GM23338 (cell line): Measurements from ENCODE around the gene PEX11A. TPM values are rescaled to one million over a fixed set of nuclear protein-coding genes. Genes with fewer than 3 reads are reported as not detected.

Experiments used
- ATAC-seq: fragments of 200-7000 bp; cut with Tn5 transposase; 3 replicates; pipeline ENCODE4 v1.9.1; 2020
- DNase-seq: peaks from one replicate; pipeline ENCODE4 v3.0.0-alpha.2; 2015; ENCODE audit warnings: low spot score
- H2AFZ ChIP-seq: fragments of 200-600 bp; sonication (generic); 2 replicates; pipeline ENCODE4 v1.8.0; 2016; ENCODE audit warnings: antibody characterized with exemption, mild to moderate bottlenecking, moderate library complexity
- H3F3A ChIP-seq: fragments of 200-600 bp; sonication (generic); replicated peaks from 2 replicates; pipeline ENCODE4 v1.8.0; 2017; ENCODE audit warnings: antibody characterized with exemption, mixed run types, low read depth
- H3K27ac ChIP-seq: fragments of 200-600 bp; sonication (generic); 2 replicates; pipeline ENCODE4 v1.6.1; 2016; ENCODE audit warnings: low read depth
- H3K27me3 ChIP-seq: fragments of 200-600 bp; sonication (generic); 2 replicates; pipeline ENCODE4 v1.8.0; 2016; ENCODE audit warnings: mild to moderate bottlenecking, mixed run types, moderate library complexity; ENCODE audit not compliant: insufficient read depth
- H3K36me3 ChIP-seq: fragments of 200-600 bp; sonication (generic); 2 replicates; pipeline ENCODE4 v1.8.0; 2016; ENCODE audit warnings: mild to moderate bottlenecking; ENCODE audit not compliant: insufficient read depth
- H3K4me1 ChIP-seq: fragments of 200-600 bp; sonication (generic); 2 replicates; pipeline ENCODE4 v1.8.0; 2016; ENCODE audit warnings: mild to moderate bottlenecking, moderate library complexity; ENCODE audit not compliant: insufficient read depth
- H3K4me2 ChIP-seq: fragments of 200-600 bp; sonication (generic); 2 replicates; pipeline ENCODE4 v1.7.1; 2017; ENCODE audit warnings: mixed run types
- H3K4me3 ChIP-seq: fragments of 200-600 bp; sonication (generic); 2 replicates; pipeline ENCODE4 v1.6.1; 2016; ENCODE audit warnings: mixed run types
- H3K79me2 ChIP-seq: fragments of 200-600 bp; sonication (generic); replicated peaks from 2 replicates; pipeline ENCODE4 v1.8.0; 2017; ENCODE audit warnings: mild to moderate bottlenecking; ENCODE audit not compliant: insufficient read depth
- H3K9me2 ChIP-seq: fragments of 200-600 bp; sonication (generic); 2 replicates; pipeline ENCODE4 v1.8.0; 2017; ENCODE audit not compliant: insufficient read depth
- H4K20me1 ChIP-seq: fragments of 200-600 bp; sonication (generic); replicated peaks from 2 replicates; pipeline ENCODE4 v1.8.0; 2017; ENCODE audit warnings: mild to moderate bottlenecking; ENCODE audit not compliant: insufficient read depth
- H3K27ac Mint-ChIP-seq: 2 replicates; pipeline ENCODE4 v1.8.0; 2020; ENCODE audit warnings: inconsistent platforms, mild to moderate bottlenecking, moderate library complexity, mixed read lengths
- H3K27me3 Mint-ChIP-seq: 3 replicates; pipeline ENCODE4 v1.8.0; 2022; ENCODE audit warnings: low read depth, mild to moderate bottlenecking, moderate library complexity, mixed read lengths, inconsistent platforms; ENCODE audit not compliant: insufficient read depth, poor library complexity
- H3K36me3 Mint-ChIP-seq: 3 replicates; pipeline ENCODE4 v1.8.0; 2021; ENCODE audit warnings: low read depth, mild to moderate bottlenecking, inconsistent platforms, moderate library complexity, mixed read lengths
- H3K4me1 Mint-ChIP-seq: 3 replicates; pipeline ENCODE4 v1.8.0; 2020; ENCODE audit warnings: mild to moderate bottlenecking, inconsistent platforms, mixed read lengths
- H3K4me3 Mint-ChIP-seq: 3 replicates; pipeline ENCODE4 v1.8.0; 2021; ENCODE audit warnings: moderate library complexity, mild to moderate bottlenecking, inconsistent platforms, mixed read lengths
- H3K9me3 Mint-ChIP-seq: 3 replicates; pipeline ENCODE4 v1.8.0; 2020; ENCODE audit warnings: moderate library complexity, mild to moderate bottlenecking, inconsistent platforms, mixed read lengths
- EZH2 ChIP-seq: fragments of 200-600 bp; sonication (generic); IDR thresholded peaks from one replicate; pipeline ENCODE4 v1.8.0; 2017; ENCODE audit warnings: antibody characterized with exemption, mild to moderate bottlenecking, low read depth; ENCODE audit not compliant: unreplicated experiment
- EZH2phosphoT487 ChIP-seq: fragments of 200-600 bp; sonication (generic); IDR thresholded peaks from one replicate; pipeline ENCODE4 v1.8.1; 2018; ENCODE audit warnings: antibody characterized with exemption; ENCODE audit not compliant: unreplicated experiment
- NANOG ChIP-seq: IDR thresholded peaks from 2 replicates; pipeline ENCODE4 v1.6.1; 2016; ENCODE audit warnings: antibody characterized with exemption, borderline replicate concordance
- ZNF114 ChIP-seq: fragments of 250-450 bp; sonication (Bioruptor Pico); IDR thresholded peaks from 2 replicates; pipeline ENCODE4 v1.5.0; 2020; ENCODE audit warnings: mild to moderate bottlenecking, moderate library complexity
- ZNF331 ChIP-seq: fragments of 250-450 bp; sonication (Bioruptor Pico); IDR thresholded peaks from 2 replicates; pipeline ENCODE4 v1.5.0; 2020; ENCODE audit warnings: low read depth, mild to moderate bottlenecking, moderate library complexity
- polyA plus RNA-seq: library from polyadenylated mRNA; unstranded; fragments of >200 nt; fragmentation: Nextera tagmentation; extraction: Ambion mirVana; gene quantifications from 2 replicates; pipeline ENCODE4 v1.2.1, GENCODE V29; 2016
- total RNA-seq: library from RNA; depleted of rRNA; stranded (reverse); fragments of >200 nt; shearing (Covaris generic); gene quantifications from 2 replicates; pipeline ENCODE4 v1.2.3, GENCODE V29; 2014
- TF ChIP-seq, protein P1 (sequence below), 2 experiments: fragments of 200-600 bp in 1 of 2; sonication (generic) in 1 of 2; conservative IDR thresholded peaks; 2 replicates each; pipeline versions ENCODE4 v1.5.1 to v1.6.1; 2016 to 2017; ENCODE audit warnings: antibody characterized with exemption in 2 of 2, low read depth in 2 of 2, mild to moderate bottlenecking in 2 of 2, moderate library complexity in 1 of 2
- TF ChIP-seq, protein P2 (sequence below): IDR thresholded peaks from one replicate; pipeline ENCODE4 v1.6.1; 2018; ENCODE audit warnings: antibody characterized with exemption; ENCODE audit not compliant: unreplicated experiment
- TF ChIP-seq, protein P3 (sequence below): fragments of 250-450 bp; sonication (Bioruptor Pico); IDR thresholded peaks from 2 replicates; pipeline ENCODE4 v1.5.0; 2020; ENCODE audit warnings: mild to moderate bottlenecking, moderate library complexity

Gene PEX11A
- total and polyA plus RNA-seq, 2 experiments from 2014 or later: 2.1 to 4.8 TPM

DNA sequence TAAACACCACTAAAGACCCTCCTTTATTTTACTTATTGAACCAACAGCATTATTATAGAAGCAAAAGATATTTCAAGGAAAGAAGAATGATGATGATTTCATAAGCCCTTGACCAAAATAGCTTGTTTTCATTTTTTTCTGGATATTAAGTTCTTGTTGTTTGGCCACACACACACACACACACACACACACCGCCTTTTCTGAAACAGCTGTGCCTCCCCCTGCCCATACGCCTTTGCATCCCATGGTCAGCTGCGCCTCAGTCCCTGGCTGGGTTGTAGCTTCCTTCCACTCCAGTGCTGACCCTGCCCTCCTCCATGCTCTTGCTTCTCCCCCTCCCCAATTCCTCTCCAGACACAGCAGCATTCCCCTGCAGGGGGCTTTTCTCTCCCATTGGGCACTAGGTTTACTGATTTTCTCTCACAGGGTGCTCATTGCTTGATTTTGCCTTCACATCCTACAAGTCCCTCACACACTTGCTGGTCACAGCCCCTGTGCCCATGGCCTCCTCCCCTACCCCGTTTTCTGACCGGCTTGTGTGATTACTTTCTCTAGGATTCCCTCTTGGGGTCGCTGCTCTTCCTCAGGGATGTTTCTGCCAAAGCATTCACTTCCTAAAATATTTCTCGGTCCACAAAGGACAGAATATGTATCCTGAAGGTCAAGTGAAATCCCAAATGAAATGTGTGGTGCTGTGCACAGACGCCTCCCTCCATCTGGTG lies 42.1 kb upstream of the PEX11A start:
- H3K36me3 Mint-ChIP-seq: no peaks in the 10 kb centered on the region
- H4K20me1 ChIP-seq: no peaks in the 10 kb centered on the region
- no peak overlapping the region for H3K4me2 ChIP-seq
- no peaks in the 10 kb centered on the region for H3K79me2 ChIP-seq
- H3F3A ChIP-seq: no peaks in the 10 kb centered on the region
- H3K9me3 Mint-ChIP-seq: no peaks in the 10 kb centered on the region
- DNase-seq (peak; percentile 26), ATAC-seq (peak; percentile 48)
- TF ChIP-seq NANOG: no peak
- TF ChIP-seq, protein P1, sequence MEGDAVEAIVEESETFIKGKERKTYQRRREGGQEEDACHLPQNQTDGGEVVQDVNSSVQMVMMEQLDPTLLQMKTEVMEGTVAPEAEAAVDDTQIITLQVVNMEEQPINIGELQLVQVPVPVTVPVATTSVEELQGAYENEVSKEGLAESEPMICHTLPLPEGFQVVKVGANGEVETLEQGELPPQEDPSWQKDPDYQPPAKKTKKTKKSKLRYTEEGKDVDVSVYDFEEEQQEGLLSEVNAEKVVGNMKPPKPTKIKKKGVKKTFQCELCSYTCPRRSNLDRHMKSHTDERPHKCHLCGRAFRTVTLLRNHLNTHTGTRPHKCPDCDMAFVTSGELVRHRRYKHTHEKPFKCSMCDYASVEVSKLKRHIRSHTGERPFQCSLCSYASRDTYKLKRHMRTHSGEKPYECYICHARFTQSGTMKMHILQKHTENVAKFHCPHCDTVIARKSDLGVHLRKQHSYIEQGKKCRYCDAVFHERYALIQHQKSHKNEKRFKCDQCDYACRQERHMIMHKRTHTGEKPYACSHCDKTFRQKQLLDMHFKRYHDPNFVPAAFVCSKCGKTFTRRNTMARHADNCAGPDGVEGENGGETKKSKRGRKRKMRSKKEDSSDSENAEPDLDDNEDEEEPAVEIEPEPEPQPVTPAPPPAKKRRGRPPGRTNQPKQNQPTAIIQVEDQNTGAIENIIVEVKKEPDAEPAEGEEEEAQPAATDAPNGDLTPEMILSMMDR (conservative IDR thresholded peaks at IDR 0.05; ENCODE audit: low read depth in 2 of 2): peak; percentile 35 to 45
- no peaks in the 10 kb centered on the region for H3K4me1 ChIP-seq
- no peaks in the 10 kb centered on the region for H3K36me3 ChIP-seq
- peaks cover 5% of the 10 kb centered on the region; the same call in 1 of the 3 replicates for H3K4me1 Mint-ChIP-seq
- no peak overlapping the region for H3K27ac ChIP-seq
- H3K27ac Mint-ChIP-seq: no peak overlapping the region
- H3K27me3 Mint-ChIP-seq: peaks cover 10% of the 10 kb centered on the region
- no peak overlapping the region for H3K4me3 Mint-ChIP-seq
- H2AFZ ChIP-seq: peak overlapping the region; percentile 78
- H3K4me3 ChIP-seq: no peak overlapping the region
- H3K9me2 ChIP-seq: no peaks in the 10 kb centered on the region
- H3K27me3 ChIP-seq: no peaks in the 10 kb centered on the region

DNA sequence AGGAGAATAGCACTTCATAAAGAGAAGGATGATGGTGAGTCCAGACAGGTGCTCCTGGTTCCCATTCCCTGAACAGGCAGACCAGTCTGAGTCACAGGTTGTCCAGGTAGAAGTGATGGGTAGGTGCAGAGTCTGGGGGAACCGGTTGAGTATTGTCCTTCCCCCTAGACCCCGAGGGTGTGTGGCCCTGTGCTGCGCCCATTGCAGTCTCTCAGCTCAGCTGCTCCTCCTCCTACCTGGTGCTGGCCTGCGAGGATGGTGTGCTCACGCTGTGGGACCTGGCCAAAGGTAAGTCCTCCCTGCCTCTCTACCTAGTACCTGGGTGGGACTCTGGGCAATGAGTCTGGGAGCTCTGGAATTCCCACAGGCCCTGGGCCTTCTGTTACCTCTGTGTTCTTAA lies 40.7 kb upstream of the PEX11A start:
- peaks cover 3% of the 10 kb centered on the region for H3K27me3 Mint-ChIP-seq
- no peaks in the 10 kb centered on the region for H3K36me3 ChIP-seq
- no peaks in the 10 kb centered on the region for H3F3A ChIP-seq
- H3K4me1 ChIP-seq: no peaks in the 10 kb centered on the region
- H3K79me2 ChIP-seq: no peaks in the 10 kb centered on the region
- H3K9me3 Mint-ChIP-seq: no peaks in the 10 kb centered on the region
- H3K9me2 ChIP-seq: no peaks in the 10 kb centered on the region
- no peak overlapping the region for H3K4me2 ChIP-seq
- H3K27ac ChIP-seq: no peak overlapping the region
- no peak overlapping the region for H2AFZ ChIP-seq
- no peak for ATAC-seq
- peaks cover 5% of the 10 kb centered on the region; the same call in 1 of the 3 replicates for H3K4me1 Mint-ChIP-seq
- H4K20me1 ChIP-seq: no peaks in the 10 kb centered on the region
- DNase-seq: no peak
- H3K36me3 Mint-ChIP-seq: no peaks in the 10 kb centered on the region
- H3K4me3 ChIP-seq: no peak overlapping the region
- no peaks in the 10 kb centered on the region for H3K27me3 ChIP-seq
- H3K4me3 Mint-ChIP-seq: no peak overlapping the region
- H3K27ac Mint-ChIP-seq: no peak overlapping the region
- TF ChIP-seq, protein P2, sequence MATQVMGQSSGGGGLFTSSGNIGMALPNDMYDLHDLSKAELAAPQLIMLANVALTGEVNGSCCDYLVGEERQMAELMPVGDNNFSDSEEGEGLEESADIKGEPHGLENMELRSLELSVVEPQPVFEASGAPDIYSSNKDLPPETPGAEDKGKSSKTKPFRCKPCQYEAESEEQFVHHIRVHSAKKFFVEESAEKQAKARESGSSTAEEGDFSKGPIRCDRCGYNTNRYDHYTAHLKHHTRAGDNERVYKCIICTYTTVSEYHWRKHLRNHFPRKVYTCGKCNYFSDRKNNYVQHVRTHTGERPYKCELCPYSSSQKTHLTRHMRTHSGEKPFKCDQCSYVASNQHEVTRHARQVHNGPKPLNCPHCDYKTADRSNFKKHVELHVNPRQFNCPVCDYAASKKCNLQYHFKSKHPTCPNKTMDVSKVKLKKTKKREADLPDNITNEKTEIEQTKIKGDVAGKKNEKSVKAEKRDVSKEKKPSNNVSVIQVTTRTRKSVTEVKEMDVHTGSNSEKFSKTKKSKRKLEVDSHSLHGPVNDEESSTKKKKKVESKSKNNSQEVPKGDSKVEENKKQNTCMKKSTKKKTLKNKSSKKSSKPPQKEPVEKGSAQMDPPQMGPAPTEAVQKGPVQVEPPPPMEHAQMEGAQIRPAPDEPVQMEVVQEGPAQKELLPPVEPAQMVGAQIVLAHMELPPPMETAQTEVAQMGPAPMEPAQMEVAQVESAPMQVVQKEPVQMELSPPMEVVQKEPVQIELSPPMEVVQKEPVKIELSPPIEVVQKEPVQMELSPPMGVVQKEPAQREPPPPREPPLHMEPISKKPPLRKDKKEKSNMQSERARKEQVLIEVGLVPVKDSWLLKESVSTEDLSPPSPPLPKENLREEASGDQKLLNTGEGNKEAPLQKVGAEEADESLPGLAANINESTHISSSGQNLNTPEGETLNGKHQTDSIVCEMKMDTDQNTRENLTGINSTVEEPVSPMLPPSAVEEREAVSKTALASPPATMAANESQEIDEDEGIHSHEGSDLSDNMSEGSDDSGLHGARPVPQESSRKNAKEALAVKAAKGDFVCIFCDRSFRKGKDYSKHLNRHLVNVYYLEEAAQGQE: no peak
- TF ChIP-seq EZH2 (no peak), ZNF114 (CRISPR knock-in tag) (no peak), ZNF331 (CRISPR knock-in tag) (no peak), EZH2phosphoT487 (no peak)
- TF ChIP-seq, protein P3, sequence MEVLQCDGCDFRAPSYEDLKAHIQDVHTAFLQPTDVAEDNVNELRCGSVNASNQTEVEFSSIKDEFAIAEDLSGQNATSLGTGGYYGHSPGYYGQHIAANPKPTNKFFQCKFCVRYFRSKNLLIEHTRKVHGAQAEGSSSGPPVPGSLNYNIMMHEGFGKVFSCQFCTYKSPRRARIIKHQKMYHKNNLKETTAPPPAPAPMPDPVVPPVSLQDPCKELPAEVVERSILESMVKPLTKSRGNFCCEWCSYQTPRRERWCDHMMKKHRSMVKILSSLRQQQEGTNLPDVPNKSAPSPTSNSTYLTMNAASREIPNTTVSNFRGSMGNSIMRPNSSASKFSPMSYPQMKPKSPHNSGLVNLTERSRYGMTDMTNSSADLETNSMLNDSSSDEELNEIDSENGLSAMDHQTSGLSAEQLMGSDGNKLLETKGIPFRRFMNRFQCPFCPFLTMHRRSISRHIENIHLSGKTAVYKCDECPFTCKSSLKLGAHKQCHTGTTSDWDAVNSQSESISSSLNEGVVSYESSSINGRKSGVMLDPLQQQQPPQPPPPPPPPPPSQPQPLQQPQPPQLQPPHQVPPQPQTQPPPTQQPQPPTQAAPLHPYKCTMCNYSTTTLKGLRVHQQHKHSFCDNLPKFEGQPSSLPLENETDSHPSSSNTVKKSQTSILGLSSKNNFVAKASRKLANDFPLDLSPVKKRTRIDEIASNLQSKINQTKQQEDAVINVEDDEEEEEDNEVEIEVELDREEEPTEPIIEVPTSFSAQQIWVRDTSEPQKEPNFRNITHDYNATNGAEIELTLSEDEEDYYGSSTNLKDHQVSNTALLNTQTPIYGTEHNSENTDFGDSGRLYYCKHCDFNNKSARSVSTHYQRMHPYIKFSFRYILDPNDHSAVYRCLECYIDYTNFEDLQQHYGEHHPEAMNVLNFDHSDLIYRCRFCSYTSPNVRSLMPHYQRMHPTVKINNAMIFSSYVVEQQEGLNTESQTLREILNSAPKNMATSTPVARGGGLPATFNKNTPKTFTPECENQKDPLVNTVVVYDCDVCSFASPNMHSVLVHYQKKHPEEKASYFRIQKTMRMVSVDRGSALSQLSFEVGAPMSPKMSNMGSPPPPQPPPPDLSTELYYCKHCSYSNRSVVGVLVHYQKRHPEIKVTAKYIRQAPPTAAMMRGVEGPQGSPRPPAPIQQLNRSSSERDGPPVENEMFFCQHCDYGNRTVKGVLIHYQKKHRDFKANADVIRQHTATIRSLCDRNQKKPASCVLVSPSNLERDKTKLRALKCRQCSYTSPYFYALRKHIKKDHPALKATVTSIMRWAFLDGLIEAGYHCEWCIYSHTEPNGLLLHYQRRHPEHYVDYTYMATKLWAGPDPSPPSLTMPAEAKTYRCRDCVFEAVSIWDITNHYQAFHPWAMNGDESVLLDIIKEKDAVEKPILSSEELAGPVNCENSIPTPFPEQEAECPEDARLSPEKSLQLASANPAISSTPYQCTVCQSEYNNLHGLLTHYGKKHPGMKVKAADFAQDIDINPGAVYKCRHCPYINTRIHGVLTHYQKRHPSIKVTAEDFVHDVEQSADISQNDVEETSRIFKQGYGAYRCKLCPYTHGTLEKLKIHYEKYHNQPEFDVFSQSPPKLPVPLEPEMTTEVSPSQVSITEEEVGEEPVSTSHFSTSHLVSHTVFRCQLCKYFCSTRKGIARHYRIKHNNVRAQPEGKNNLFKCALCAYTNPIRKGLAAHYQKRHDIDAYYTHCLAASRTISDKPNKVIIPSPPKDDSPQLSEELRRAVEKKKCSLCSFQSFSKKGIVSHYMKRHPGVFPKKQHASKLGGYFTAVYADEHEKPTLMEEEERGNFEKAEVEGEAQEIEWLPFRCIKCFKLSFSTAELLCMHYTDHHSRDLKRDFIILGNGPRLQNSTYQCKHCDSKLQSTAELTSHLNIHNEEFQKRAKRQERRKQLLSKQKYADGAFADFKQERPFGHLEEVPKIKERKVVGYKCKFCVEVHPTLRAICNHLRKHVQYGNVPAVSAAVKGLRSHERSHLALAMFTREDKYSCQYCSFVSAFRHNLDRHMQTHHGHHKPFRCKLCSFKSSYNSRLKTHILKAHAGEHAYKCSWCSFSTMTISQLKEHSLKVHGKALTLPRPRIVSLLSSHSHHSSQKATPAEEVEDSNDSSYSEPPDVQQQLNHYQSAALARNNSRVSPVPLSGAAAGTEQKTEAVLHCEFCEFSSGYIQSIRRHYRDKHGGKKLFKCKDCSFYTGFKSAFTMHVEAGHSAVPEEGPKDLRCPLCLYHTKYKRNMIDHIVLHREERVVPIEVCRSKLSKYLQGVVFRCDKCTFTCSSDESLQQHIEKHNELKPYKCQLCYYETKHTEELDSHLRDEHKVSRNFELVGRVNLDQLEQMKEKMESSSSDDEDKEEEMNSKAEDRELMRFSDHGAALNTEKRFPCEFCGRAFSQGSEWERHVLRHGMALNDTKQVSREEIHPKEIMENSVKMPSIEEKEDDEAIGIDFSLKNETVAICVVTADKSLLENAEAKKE: no peak
